H1 (cell line): Measurements from ENCODE around the gene PFKFB3. TPM values are rescaled to one million over a fixed set of nuclear protein-coding genes. Genes with fewer than 3 reads are reported as not detected.

Experiments
- BACH1 ChIP-seq: IDR thresholded peaks from 2 replicates; pipeline ENCODE4 v1.6.1; 2012; ENCODE audit warnings: low read length, improper control_type of control experiment
- CHD7 ChIP-seq: fragments of 300-600 bp; sonication (generic); IDR thresholded peaks from 2 replicates; pipeline ENCODE4 v1.7.1; 2012; ENCODE audit warnings: low read length, moderate library complexity, mild to moderate bottlenecking, inconsistent platforms; ENCODE audit not compliant: insufficient replicate concordance
- GABPA ChIP-seq: IDR thresholded peaks from 2 replicates; pipeline ENCODE4 v1.6.1; 2011; ENCODE audit warnings: mild to moderate bottlenecking, low read length, moderate library complexity, borderline replicate concordance; ENCODE audit not compliant: insufficient read depth
- GTF2F1 ChIP-seq: IDR thresholded peaks from 2 replicates; pipeline ENCODE4 v1.6.1; 2012; ENCODE audit warnings: low read depth, low read length, improper control_type of control experiment, borderline replicate concordance
- JUND ChIP-seq: IDR thresholded peaks from 2 replicates; pipeline ENCODE4 v1.6.1; 2011; ENCODE audit warnings: mild to moderate bottlenecking, improper control_type of control experiment, low read length
- RAD21 ChIP-seq, 2 experiments: IDR thresholded peaks in 1 of 2; conservative IDR thresholded peaks in 1 of 2; 2 replicates each; pipeline ENCODE4 v1.6.1; 2011; ENCODE audit warnings: low read depth in 2 of 2, low read length in 2 of 2, improper control_type of control experiment in 1 of 2, inconsistent platforms in 1 of 2, mild to moderate bottlenecking in 1 of 2, moderate library complexity in 1 of 2
- RXRA ChIP-seq: IDR thresholded peaks from 2 replicates; pipeline ENCODE4 v1.6.1; 2011; ENCODE audit warnings: low read depth, mild to moderate bottlenecking, low read length, moderate library complexity; ENCODE audit not compliant: insufficient read depth
- polyA plus RNA-seq, 7 experiments: library from polyadenylated mRNA; depleted of rRNA in 3 of 7; stranded (reverse) in 5 of 7; unstranded in 2 of 7; fragments of >200 nt in 5 of 7; fragments of 200-250 nt in 2 of 7; gene quantifications; 1 replicate in 5 of 7; 2 replicates in 1 of 7; 4 replicates in 1 of 7; pipeline versions ENCODE4 v1.2.1 to v1.2.3, GENCODE V29; 2011 to 2013; ENCODE audit warnings: missing spikeins in 2 of 7, mixed read lengths in 2 of 7
- total RNA-seq: library from RNA; stranded (reverse); fragmentation: NEBNext Ultra II Directional; extraction: Animal tissue kit (Norgen Biotek cat#: 25700); gene quantifications from 2 replicates; pipeline ENCODE4 v1.2.1, GENCODE V29; 2021
- TF ChIP-seq, protein P1 (sequence below): IDR thresholded peaks from 2 replicates; pipeline ENCODE4 v1.6.1; 2011; ENCODE audit warnings: low read depth, mild to moderate bottlenecking, low read length; ENCODE audit not compliant: insufficient read depth

The PFKFB3 gene
- total and polyA plus RNA-seq, 2 of the 8 experiments (the other 6 are each of a cell fraction or from before 2014, with no cell fraction given): 15.6 to 32.0 TPM

DNA sequence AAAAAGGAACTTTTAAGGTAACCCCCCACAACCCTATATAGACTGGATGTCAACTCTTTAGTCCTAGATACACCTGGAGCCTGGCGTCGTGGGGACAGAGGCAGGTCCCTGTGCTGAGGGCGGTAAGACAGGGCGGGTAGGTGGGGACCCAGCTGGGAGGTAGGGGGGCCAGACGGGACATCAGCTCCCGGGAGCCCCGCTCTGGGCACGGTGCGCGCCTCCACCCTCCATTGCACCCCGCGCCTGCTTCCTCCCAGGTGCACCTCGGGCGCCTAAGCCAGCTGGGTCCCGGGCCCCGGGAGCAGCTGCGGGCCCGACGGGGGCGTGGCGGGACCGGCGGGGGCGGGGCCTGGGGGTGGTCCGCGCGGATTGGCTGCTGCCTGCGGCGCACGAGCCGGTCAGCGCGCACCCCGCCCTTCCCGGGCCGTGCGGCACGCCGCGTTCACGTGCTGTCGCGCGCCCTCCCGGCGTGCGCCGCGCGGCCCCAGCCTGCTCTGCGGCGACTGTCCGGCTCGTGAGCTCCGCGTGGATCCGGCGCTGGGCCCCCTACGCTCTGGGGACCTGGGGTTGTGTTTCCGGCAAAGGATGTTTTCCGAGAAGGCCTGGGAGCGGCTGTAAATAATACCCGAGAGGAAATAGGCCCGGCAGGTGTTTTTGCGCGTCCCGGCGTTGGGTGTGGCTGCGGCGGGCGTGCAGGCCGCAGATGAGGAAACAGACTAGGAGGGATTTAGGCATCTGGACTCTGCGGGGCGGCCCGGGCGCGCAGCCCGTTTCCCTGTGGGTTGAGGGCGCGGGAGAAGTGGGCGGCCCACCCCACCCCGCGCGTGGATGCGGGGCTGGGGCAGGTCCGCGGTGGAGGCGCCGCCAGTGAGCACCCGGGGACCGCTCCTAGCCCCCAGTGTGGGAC, 39.1 kb upstream of the PFKFB3 start (continued):
- TF ChIP-seq, protein P1, sequence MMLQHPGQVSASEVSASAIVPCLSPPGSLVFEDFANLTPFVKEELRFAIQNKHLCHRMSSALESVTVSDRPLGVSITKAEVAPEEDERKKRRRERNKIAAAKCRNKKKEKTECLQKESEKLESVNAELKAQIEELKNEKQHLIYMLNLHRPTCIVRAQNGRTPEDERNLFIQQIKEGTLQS: no peak
- TF ChIP-seq GABPA: no peak
- TF ChIP-seq GTF2F1: no peak
- TF ChIP-seq BACH1: no peak
- no peak for TF ChIP-seq CHD7
- no peak for TF ChIP-seq RXRA
- no peak for TF ChIP-seq RAD21 (IDR thresholded peaks at IDR 0.05 in 1 of 2, conservative IDR thresholded peaks at IDR 0.05 in 1 of 2; ENCODE audit: low read depth in 2 of 2, low read length in 2 of 2)
- TF ChIP-seq JUND: no peak
